Chondrocyte (in vitro differentiated cells): ENCODE data around the gene PSTPIP2. TPM values are rescaled to one million over a fixed set of nuclear protein-coding genes. Genes with fewer than 3 reads are reported as not detected.

Source experiments
- DNase-seq: peaks from one replicate; pipeline ENCODE4 v3.0.0; 2021; ENCODE audit warnings: mixed read lengths, low spot score
- H3K27ac Mint-ChIP-seq: one replicate; pipeline ENCODE4 v1.8.0; 2021; ENCODE audit warnings: mild to moderate bottlenecking, moderate library complexity, mixed read lengths; ENCODE audit not compliant: unreplicated experiment
- H3K27me3 Mint-ChIP-seq: 2 replicates; pipeline ENCODE4 v1.8.0; 2021; ENCODE audit warnings: low read depth, mixed read lengths
- H3K36me3 Mint-ChIP-seq: 2 replicates; pipeline ENCODE4 v1.8.0; 2021; ENCODE audit warnings: low read depth, mixed read lengths
- H3K4me1 Mint-ChIP-seq: 2 replicates; pipeline ENCODE4 v1.8.0; 2021; ENCODE audit warnings: low read depth, mild to moderate bottlenecking, mixed read lengths
- H3K4me3 Mint-ChIP-seq: one replicate; pipeline ENCODE4 v1.8.0; 2021; ENCODE audit warnings: mild to moderate bottlenecking, moderate library complexity, mixed read lengths; ENCODE audit not compliant: unreplicated experiment
- H3K9me3 Mint-ChIP-seq: 2 replicates; pipeline ENCODE4 v1.8.0; 2021; ENCODE audit warnings: low read depth, mixed read lengths
- long read RNA-seq: library from polyadenylated mRNA; stranded (forward); transcript quantifications from one replicate; pipeline ENCODE4 v2.0.0, GENCODE V29; 2021
- total RNA-seq: library from RNA; stranded (reverse); gene quantifications from 3 replicates; pipeline ENCODE4 v1.2.1, GENCODE V29; 2021
- TF ChIP-seq, protein P1 (sequence below): fragments of 200-600 bp; sonication (generic); IDR thresholded peaks from 2 replicates; pipeline ENCODE4 v1.5.0; 2021; ENCODE audit warnings: antibody characterized with exemption, mild to moderate bottlenecking, moderate library complexity

The PSTPIP2 gene, protein sequence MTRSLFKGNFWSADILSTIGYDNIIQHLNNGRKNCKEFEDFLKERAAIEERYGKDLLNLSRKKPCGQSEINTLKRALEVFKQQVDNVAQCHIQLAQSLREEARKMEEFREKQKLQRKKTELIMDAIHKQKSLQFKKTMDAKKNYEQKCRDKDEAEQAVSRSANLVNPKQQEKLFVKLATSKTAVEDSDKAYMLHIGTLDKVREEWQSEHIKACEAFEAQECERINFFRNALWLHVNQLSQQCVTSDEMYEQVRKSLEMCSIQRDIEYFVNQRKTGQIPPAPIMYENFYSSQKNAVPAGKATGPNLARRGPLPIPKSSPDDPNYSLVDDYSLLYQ
- 4.5 to 5.4 TPM (median 5.0 TPM) in 3 replicates for total RNA-seq
- long read RNA-seq, transcript PSTPIP2-201 (15 exons, 3,000 nt), result major isoform, 6 of 8 reads
- long read RNA-seq, partial matches to known transcripts, result 0 of 8 reads
- long read RNA-seq, other reads (novel, unspliced or antisense), result 2 of 8 reads

DNA sequence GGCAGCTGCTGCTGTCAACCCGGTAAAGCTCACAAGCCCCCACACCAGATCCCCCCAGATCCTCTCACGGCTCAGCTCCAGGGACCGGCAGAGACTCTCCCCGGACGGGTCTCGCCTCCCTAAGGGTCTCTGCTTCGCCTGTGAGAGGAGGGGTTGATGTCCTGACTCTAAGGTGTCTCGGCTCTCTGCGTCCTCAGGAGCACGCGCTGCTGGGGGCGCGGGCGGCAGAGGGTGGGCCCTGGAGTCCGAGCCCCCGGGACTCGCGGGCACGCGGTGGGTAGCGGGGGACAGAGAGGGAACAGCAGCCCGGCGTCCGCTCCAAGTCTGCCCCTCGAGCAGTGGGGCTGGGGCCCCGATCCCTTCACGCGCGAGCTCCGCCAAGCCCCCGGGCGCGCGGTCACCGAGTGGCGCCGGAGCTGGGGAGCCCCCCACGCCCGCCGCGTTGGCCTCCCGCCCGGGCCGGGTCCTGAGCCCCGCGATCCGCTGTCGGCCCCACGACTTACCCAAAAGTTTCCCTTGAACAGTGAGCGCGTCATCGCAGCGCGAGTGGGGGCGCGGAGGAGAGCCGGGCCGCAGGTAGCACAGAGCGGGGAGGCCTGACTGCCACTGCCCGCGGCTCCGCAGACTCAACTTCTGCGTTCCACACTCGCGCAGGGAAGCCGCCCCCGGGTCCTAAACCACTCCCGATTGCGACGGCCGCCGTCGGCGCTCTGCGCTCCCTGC is at the start of gene PSTPIP2:
Gene PSTPIP2, minus strand, starts transcription at position 608 of the 723 bp plus-strand sequence. Its CDS starts 72 bp downstream, at position 536.
- Mint-ChIP-seq H3K27ac (no peak within 1 kb of the TSS), H3K36me3 (no peaks in the 10 kb centered on the region), H3K4me3 (peak within 1 kb of the TSS; percentile 77), H3K27me3 (no peaks in the 10 kb centered on the region), H3K4me1 (peaks cover 31% of the 10 kb centered on the region), H3K9me3 (peaks cover 3% of the 10 kb centered on the region)
- no peak for DNase-seq
- TF ChIP-seq, protein P1, sequence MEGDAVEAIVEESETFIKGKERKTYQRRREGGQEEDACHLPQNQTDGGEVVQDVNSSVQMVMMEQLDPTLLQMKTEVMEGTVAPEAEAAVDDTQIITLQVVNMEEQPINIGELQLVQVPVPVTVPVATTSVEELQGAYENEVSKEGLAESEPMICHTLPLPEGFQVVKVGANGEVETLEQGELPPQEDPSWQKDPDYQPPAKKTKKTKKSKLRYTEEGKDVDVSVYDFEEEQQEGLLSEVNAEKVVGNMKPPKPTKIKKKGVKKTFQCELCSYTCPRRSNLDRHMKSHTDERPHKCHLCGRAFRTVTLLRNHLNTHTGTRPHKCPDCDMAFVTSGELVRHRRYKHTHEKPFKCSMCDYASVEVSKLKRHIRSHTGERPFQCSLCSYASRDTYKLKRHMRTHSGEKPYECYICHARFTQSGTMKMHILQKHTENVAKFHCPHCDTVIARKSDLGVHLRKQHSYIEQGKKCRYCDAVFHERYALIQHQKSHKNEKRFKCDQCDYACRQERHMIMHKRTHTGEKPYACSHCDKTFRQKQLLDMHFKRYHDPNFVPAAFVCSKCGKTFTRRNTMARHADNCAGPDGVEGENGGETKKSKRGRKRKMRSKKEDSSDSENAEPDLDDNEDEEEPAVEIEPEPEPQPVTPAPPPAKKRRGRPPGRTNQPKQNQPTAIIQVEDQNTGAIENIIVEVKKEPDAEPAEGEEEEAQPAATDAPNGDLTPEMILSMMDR, result no peak

DNA sequence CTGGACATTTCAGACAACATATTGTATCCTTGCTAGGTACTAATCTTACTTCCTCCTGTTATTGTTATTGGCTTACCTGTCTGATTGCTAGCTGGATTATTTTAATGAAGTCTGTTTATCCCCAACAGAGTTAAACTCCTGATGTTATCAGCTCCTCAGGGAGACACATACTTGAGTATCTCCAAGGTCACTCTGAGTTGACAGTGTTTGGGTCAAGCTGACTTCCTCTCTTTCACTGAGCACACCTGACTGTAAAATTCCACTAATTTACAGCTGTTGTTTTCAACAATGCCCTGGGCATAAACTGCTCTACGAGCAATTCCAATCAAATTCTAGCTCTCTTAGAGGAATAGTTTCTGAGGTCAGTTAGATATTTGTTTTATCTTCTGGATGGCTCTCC is 41.7 kb upstream of the PSTPIP2 start:
- Mint-ChIP-seq H3K27me3 (no peaks in the 10 kb centered on the region), H3K36me3 (peaks cover 21% of the 10 kb centered on the region), H3K27ac (no peak overlapping the region), H3K9me3 (peaks cover 2% of the 10 kb centered on the region), H3K4me1 (peaks cover 3% of the 10 kb centered on the region), H3K4me3 (no peak overlapping the region)
- no peak for DNase-seq
- TF ChIP-seq, protein P1, result no peak

DNA sequence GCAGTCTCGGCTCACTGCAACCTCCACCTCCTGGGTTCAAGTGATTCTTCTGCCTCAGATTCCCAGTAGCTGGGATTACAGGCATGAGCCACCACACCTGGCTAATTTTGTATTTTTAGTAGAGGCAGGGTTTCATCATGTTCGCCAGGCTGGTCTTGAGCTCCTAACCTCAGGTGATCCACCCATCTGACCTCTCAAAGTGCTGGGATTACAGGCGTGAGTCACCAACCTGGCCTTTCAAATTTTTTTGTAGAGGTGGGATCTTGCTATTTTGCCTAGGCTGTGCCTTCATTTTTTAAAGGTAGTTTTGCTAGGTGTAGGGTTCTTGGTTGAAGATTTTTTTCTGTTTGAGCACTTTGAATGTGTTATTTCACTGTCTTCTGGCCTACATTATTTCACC is 38.3 kb upstream of the PSTPIP2 start:
- Mint-ChIP-seq H3K9me3 (peaks cover 2% of the 10 kb centered on the region), H3K27ac (no peak overlapping the region), H3K4me3 (no peak overlapping the region), H3K4me1 (no peaks in the 10 kb centered on the region), H3K36me3 (peaks cover 22% of the 10 kb centered on the region), H3K27me3 (no peaks in the 10 kb centered on the region)
- TF ChIP-seq, protein P1, result no peak
- DNase-seq, result no peak

DNA sequence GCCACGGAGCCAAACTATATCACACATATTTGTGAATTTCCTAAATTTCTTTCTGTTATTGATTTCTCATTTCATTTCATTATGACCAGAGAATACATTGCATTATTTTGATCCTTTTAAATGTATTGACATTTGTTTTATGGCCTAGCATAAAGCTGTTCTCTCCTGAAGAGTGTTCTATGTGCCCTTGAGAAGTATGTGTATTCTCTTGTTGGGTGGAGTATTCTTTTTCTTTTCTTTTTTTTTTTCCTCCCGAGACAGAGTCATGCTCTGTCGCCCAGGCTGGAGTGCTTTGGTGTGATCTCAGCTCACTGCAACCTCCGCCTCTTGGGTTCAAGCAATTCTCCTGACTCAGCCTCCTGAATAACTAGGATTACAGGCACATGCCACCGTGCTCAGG is 37.3 kb upstream of the PSTPIP2 start:
- peaks cover 2% of the 10 kb centered on the region for H3K9me3 Mint-ChIP-seq

More for the DNA sequence above, 37.3 kb upstream of the PSTPIP2 start:
- Mint-ChIP-seq H3K36me3 (peaks cover 20% of the 10 kb centered on the region), H3K4me1 (peaks cover 6% of the 10 kb centered on the region), H3K27me3 (no peaks in the 10 kb centered on the region), H3K27ac (peak overlapping the region; percentile 17), H3K4me3 (no peak overlapping the region)
- DNase-seq, result no peak
- TF ChIP-seq, protein P1, result no peak
